ENCODE measurements around the gene INSC. TPM values are rescaled to one million over a fixed set of nuclear protein-coding genes. Genes with fewer than 3 reads are reported as not detected.
A peak's percentile ranks its signal among the peaks of the same experiment; 100 is the strongest.

INSC gene
- total and polyA plus RNA-seq, 2 experiments from 2014 or later, result 1.1 to 1.2 TPM

DNA sequence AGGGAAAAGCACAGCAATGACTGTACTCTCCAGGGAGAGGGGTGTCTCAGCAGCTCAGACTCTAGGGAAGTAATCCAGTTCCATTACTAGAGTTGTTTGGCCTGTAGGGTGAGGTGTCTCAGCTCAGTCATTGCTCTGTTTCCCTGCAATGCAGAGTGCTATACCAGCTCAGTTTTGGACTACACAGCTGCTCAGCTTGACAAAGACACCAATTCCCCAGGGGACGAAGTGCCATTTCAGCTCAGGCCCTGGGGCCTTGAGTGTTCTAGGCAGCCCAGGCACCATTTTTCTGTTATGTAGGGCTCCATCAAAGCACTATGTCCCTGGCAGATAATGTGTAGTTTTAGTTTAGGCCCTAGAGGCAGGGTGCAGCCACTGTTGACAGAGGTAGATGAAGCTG lies 23.1 kb upstream of the INSC start:
- no peak overlapping the region for H3K4me3 ChIP-seq
- H3K4me2 ChIP-seq (ENCODE audit: unreplicated experiment), result no peak overlapping the region
- no peak overlapping the region for H3K27ac ChIP-seq
- peaks cover 7% of the 10 kb centered on the region; the same call in 1 of the 2 replicates for H3K4me1 ChIP-seq (ENCODE audit: insufficient read depth)
- in situ Hi-C loops (cut with MboI), result no loop called here
- H3K9me3 ChIP-seq (ENCODE audit: low read depth), result no peaks in the 10 kb centered on the region
- TF ChIP-seq EZH2 (IDR thresholded peaks at IDR 0.05; ENCODE audit: insufficient read depth, poor library complexity, severe bottlenecking) (no peak), EZH2phosphoT487 (IDR thresholded peaks at IDR 0.05; ENCODE audit: insufficient read depth, low read depth) (no peak)
- no peaks in the 10 kb centered on the region for H3K79me2 ChIP-seq (ENCODE audit: insufficient read depth)
- H4K20me1 ChIP-seq (ENCODE audit: insufficient read depth), result no peaks in the 10 kb centered on the region
- H2AFZ ChIP-seq, result no peak overlapping the region
- H3K27me3 ChIP-seq (replicated peaks; ENCODE audit: insufficient read depth), result peaks cover 23% of the 10 kb centered on the region
- H3F3A ChIP-seq (ENCODE audit: insufficient read depth), result no peaks in the 10 kb centered on the region
- no peaks in the 10 kb centered on the region for H3K9me2 ChIP-seq (ENCODE audit: insufficient read depth)
- H3K36me3 ChIP-seq (ENCODE audit: low read depth), result no peaks in the 10 kb centered on the region
- WGBS, 2 experiments (ENCODE audit: low coverage in 1 of 2, low lambda C conversion rate in 2 of 2, missing lambda C conversion rate in 2 of 2), result 71 to 74% methylated on average over 1 of the region's 1 CpG
- no peak for DNase-seq
- no peak overlapping the region for H3K9ac ChIP-seq

DNA sequence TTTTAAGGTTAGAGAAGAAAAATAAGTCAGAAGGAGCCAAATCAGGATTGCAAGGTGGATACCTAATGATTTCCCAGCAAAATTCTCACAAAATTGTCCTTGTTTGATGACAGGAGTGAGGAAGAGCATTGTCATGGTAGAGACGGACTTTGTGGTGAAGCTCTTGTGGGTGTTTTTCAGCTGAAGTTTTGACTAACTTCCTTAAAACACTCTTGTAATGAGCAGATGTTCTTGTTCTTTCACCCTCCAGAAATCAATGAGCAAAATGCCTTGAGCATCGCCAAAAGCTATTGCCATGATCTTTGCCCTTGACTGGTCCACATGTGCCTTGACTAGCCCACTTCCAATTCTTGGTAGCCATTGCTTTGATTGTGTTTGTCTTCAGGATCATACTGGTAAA lies 21.3 kb upstream of the INSC start:
- no peak for DNase-seq
- Histone ChIP-seq H3K79me2 (ENCODE audit: insufficient read depth) (no peaks in the 10 kb centered on the region), H4K20me1 (ENCODE audit: insufficient read depth) (no peaks in the 10 kb centered on the region), H3K27ac (no peak overlapping the region), H3F3A (ENCODE audit: insufficient read depth) (no peaks in the 10 kb centered on the region), H3K27me3 (replicated peaks; ENCODE audit: insufficient read depth) (peaks cover 8% of the 10 kb centered on the region; the same call in 1 of the 2 replicates), H3K4me2 (ENCODE audit: unreplicated experiment) (no peak overlapping the region), H3K36me3 (ENCODE audit: low read depth) (no peaks in the 10 kb centered on the region), H3K9ac (no peak overlapping the region), H3K9me3 (ENCODE audit: low read depth) (no peaks in the 10 kb centered on the region), H3K4me3 (no peak overlapping the region), H2AFZ (no peak overlapping the region), H3K4me1 (ENCODE audit: insufficient read depth) (peaks cover 7% of the 10 kb centered on the region; the same call in 1 of the 2 replicates), H3K9me2 (ENCODE audit: insufficient read depth) (no peaks in the 10 kb centered on the region)
- no peak for TF ChIP-seq EZH2phosphoT487 (IDR thresholded peaks at IDR 0.05; ENCODE audit: insufficient read depth, low read depth)
- no peak for TF ChIP-seq EZH2 (IDR thresholded peaks at IDR 0.05; ENCODE audit: insufficient read depth, poor library complexity, severe bottlenecking)
- 59 to 70% methylated on average over 2 of the region's 2 CpGs for WGBS, 2 experiments (ENCODE audit: low coverage in 1 of 2, low lambda C conversion rate in 2 of 2, missing lambda C conversion rate in 2 of 2)
- in situ Hi-C loops (cut with MboI), result no loop called here

DNA sequence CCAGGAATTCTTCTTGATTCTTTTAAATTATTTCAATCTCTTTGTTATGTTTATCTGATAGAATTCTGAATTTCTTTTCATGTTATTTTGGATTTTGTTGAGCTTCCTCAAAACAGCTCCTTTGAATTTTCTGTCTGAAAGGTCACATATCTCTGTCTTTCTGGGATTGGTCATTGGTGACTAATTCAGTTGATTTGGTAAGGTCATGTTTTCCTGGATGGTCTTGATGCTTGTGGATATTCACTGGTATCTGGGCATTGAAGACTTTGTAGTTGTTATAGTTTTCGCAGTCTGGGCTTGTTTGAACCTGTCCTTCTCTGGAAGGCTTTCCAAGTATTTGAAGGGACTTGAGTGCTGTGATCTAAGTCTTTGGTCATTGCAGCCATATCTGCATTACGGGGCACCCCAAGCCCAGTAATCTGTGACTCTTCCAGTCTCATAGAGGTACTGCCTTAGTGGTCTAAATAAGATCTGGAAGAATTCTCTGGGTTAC lies 18.9 kb upstream of the INSC start:
- Histone ChIP-seq H3K4me2 (ENCODE audit: unreplicated experiment) (no peak overlapping the region), H4K20me1 (ENCODE audit: insufficient read depth) (no peaks in the 10 kb centered on the region), H3K27me3 (replicated peaks; ENCODE audit: insufficient read depth) (no peaks in the 10 kb centered on the region), H3K9ac (no peak overlapping the region), H3K79me2 (ENCODE audit: insufficient read depth) (no peaks in the 10 kb centered on the region), H3K4me1 (ENCODE audit: insufficient read depth) (peaks cover 7% of the 10 kb centered on the region; the same call in 1 of the 2 replicates), H3K9me2 (ENCODE audit: insufficient read depth) (no peaks in the 10 kb centered on the region), H2AFZ (no peak overlapping the region), H3F3A (ENCODE audit: insufficient read depth) (no peaks in the 10 kb centered on the region), H3K4me3 (no peak overlapping the region), H3K27ac (no peak overlapping the region), H3K9me3 (ENCODE audit: low read depth) (no peaks in the 10 kb centered on the region), H3K36me3 (ENCODE audit: low read depth) (no peaks in the 10 kb centered on the region)
- no peak for TF ChIP-seq EZH2 (IDR thresholded peaks at IDR 0.05; ENCODE audit: insufficient read depth, poor library complexity, severe bottlenecking)
- TF ChIP-seq EZH2phosphoT487 (IDR thresholded peaks at IDR 0.05; ENCODE audit: insufficient read depth, low read depth), result no peak
- DNase-seq, result peak; percentile 36
- in situ Hi-C loops (cut with MboI), result loop anchor here (5.0 kb wide), 1 partner anchor 102 kb away; no protein-coding TSS in a partner anchor
- WGBS, 2 experiments (ENCODE audit: low coverage in 1 of 2, low lambda C conversion rate in 2 of 2, missing lambda C conversion rate in 2 of 2), result 55 to 68% methylated on average over 2 of the region's 2 CpGs

DNA sequence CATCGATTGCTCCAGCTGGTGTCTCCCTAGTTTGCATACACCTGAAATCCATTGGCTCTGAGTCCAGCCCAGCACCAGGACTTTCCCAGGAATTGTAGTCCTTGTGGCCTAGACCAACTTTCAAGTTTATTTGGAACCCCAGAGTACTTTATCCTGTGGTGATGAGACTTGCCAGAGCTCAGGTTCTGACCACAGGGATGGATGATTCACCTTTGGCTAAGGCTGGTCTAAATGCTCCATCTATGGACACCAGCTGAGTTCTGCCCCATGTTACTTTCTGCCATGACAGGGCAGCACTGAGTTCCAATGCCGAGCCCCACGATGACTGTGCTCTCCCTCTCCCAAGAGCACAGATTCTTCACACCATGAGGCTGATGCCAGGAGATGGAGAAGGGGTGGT lies 17.3 kb upstream of the INSC start:
- H3K4me1 ChIP-seq (ENCODE audit: insufficient read depth), result peaks cover 7% of the 10 kb centered on the region; the same call in 1 of the 2 replicates
- TF ChIP-seq EZH2phosphoT487 (IDR thresholded peaks at IDR 0.05; ENCODE audit: insufficient read depth, low read depth) (no peak), EZH2 (IDR thresholded peaks at IDR 0.05; ENCODE audit: insufficient read depth, poor library complexity, severe bottlenecking) (no peak)
- no peak overlapping the region for H3K27ac ChIP-seq
- H3K79me2 ChIP-seq (ENCODE audit: insufficient read depth), result no peaks in the 10 kb centered on the region
- H2AFZ ChIP-seq, result no peak overlapping the region
- in situ Hi-C loops (cut with MboI), result loop anchor here (5.0 kb wide), 1 partner anchor 100 kb away; no protein-coding TSS in a partner anchor
- no peaks in the 10 kb centered on the region for H3K27me3 ChIP-seq (replicated peaks; ENCODE audit: insufficient read depth)
- no peak overlapping the region for H3K4me3 ChIP-seq
- DNase-seq, result no peak
- no peaks in the 10 kb centered on the region for H3K9me3 ChIP-seq (ENCODE audit: low read depth)
- no peaks in the 10 kb centered on the region for H3K36me3 ChIP-seq (ENCODE audit: low read depth)
- WGBS, 2 experiments (ENCODE audit: low coverage in 1 of 2, low lambda C conversion rate in 2 of 2, missing lambda C conversion rate in 2 of 2), result 71 to 75% methylated on average over 3 of the region's 3 CpGs
- no peak overlapping the region for H3K4me2 ChIP-seq (ENCODE audit: unreplicated experiment)
- no peak overlapping the region for H3K9ac ChIP-seq
- H3K9me2 ChIP-seq (ENCODE audit: insufficient read depth), result no peaks in the 10 kb centered on the region
- H3F3A ChIP-seq (ENCODE audit: insufficient read depth), result no peaks in the 10 kb centered on the region
- no peaks in the 10 kb centered on the region for H4K20me1 ChIP-seq (ENCODE audit: insufficient read depth)

DNA sequence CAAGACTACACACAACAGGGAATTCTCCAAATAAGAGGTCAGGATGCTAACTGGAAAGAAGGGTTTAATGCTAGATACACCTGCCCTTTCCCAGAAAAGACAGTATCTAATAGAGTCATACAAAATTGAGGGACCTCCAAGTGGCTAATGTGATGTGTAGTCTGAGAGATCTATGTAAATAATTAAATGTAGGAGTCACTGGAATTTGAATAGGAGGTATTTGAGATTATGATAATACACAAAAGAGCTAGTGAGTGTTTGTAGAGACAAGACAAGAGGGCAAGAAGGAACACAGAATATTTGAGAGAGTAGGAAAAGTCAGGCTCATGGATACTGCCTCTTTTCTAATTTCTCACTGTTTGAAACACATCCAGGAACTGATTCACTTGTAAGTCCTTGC lies 15.5 kb upstream of the INSC start:
- Histone ChIP-seq H3K9ac (no peak overlapping the region), H3K27me3 (replicated peaks; ENCODE audit: insufficient read depth) (no peaks in the 10 kb centered on the region), H3K79me2 (ENCODE audit: insufficient read depth) (no peaks in the 10 kb centered on the region), H3K9me2 (ENCODE audit: insufficient read depth) (no peaks in the 10 kb centered on the region), H3K9me3 (ENCODE audit: low read depth) (no peaks in the 10 kb centered on the region), H3K4me1 (ENCODE audit: insufficient read depth) (peaks cover 12% of the 10 kb centered on the region), H3F3A (ENCODE audit: insufficient read depth) (no peaks in the 10 kb centered on the region), H2AFZ (no peak overlapping the region), H3K27ac (no peak overlapping the region), H4K20me1 (ENCODE audit: insufficient read depth) (no peaks in the 10 kb centered on the region), H3K36me3 (ENCODE audit: low read depth) (no peaks in the 10 kb centered on the region), H3K4me3 (no peak overlapping the region), H3K4me2 (ENCODE audit: unreplicated experiment) (no peak overlapping the region)
- DNase-seq, result peak; percentile 47
- TF ChIP-seq EZH2phosphoT487 (IDR thresholded peaks at IDR 0.05; ENCODE audit: insufficient read depth, low read depth), result no peak
- in situ Hi-C loops (cut with MboI), result loop anchor here (5.0 kb wide), 1 partner anchor 98 kb away; no protein-coding TSS in a partner anchor

All from GM23248 (cell line).